BLaER1 (cell line): Measurements from ENCODE around the gene ZNF236.
A peak's percentile ranks its signal among the peaks of the same experiment; 100 is the strongest.
"Not testable (repeated sequence)": the region's sequence is repeated elsewhere in the genome, so short reads cannot be mapped to it uniquely, and the experiment has no call there.

ENCODE experiments used
- H3K27ac ChIP-seq: shearing (Covaris generic); formaldehyde crosslinking; 2 replicates; pipeline ENCODE4 v1.8.1; 2022
- H3K27me3 ChIP-seq: shearing (Covaris generic); formaldehyde crosslinking; 2 replicates; pipeline ENCODE4 v1.8.1; 2022
- H3K36me3 ChIP-seq: shearing (Covaris generic); formaldehyde crosslinking; 2 replicates; pipeline ENCODE4 v1.8.1; 2022
- H3K4me1 ChIP-seq: shearing (Covaris generic); formaldehyde crosslinking; 2 replicates; pipeline ENCODE4 v1.8.1; 2022
- H3K4me2 ChIP-seq: shearing (Covaris generic); formaldehyde crosslinking; 2 replicates; pipeline ENCODE4 v1.8.1; 2022
- H3K4me3 ChIP-seq: shearing (Covaris generic); formaldehyde crosslinking; 2 replicates; pipeline ENCODE4 v1.8.1; 2022
- H3K9ac ChIP-seq: shearing (Covaris generic); formaldehyde crosslinking; 2 replicates; pipeline ENCODE4 v1.8.1; 2022
- H3K9me3 ChIP-seq: shearing (Covaris generic); formaldehyde crosslinking; 2 replicates; pipeline ENCODE4 v1.8.1; 2022
- H4K20me1 ChIP-seq: shearing (Covaris generic); formaldehyde crosslinking; 2 replicates; pipeline ENCODE4 v1.8.1; 2022
- Cebpa-rat ChIP-seq: shearing (Covaris generic); IDR thresholded peaks from 2 replicates; pipeline ENCODE4 v1.8.1; 2022

The ZNF236 gene

DNA sequence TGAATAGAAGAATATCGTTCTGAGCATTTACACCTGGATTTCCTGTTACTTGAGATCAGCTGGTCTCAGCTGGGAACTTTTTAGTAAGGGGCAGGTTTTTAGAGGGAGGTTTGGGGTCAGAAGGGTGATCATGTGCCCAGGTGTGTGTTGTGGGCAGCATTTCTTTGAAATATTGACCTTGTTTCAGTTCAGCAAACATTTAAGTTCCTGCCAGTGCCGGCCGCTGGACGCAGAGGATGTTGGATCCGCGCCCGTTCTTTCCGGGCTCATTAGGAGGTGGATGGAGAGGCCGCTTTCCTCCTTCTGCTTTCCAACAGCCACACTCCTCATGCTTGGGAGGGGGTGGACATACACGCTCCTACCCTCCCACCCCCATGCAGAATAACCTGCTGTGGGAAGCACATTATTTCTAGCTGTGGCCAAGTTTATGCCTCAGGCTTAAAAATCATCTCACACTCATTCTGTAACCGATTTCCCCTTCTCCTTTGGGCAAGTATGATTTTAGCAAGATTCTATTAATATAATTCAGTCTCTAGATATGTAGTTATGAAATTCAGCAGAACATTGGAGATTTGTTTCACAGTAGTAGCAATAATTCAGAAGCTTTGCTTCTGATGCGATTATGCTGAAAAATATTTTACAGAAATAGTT lies 131.4 kb downstream of the ZNF236 start:
- Histone ChIP-seq H3K4me3 (no peak overlapping the region), H4K20me1 (no peaks in the 10 kb centered on the region), H3K36me3 (peaks cover 82% of the 10 kb centered on the region), H3K4me2 (no peak overlapping the region), H3K9me3 (no peaks in the 10 kb centered on the region), H3K9ac (no peak overlapping the region), H3K27ac (no peak overlapping the region), H3K27me3 (no peaks in the 10 kb centered on the region), H3K4me1 (peaks cover 4% of the 10 kb centered on the region; the same call in 1 of the 2 replicates)
- TF ChIP-seq Cebpa-rat: no peak

DNA sequence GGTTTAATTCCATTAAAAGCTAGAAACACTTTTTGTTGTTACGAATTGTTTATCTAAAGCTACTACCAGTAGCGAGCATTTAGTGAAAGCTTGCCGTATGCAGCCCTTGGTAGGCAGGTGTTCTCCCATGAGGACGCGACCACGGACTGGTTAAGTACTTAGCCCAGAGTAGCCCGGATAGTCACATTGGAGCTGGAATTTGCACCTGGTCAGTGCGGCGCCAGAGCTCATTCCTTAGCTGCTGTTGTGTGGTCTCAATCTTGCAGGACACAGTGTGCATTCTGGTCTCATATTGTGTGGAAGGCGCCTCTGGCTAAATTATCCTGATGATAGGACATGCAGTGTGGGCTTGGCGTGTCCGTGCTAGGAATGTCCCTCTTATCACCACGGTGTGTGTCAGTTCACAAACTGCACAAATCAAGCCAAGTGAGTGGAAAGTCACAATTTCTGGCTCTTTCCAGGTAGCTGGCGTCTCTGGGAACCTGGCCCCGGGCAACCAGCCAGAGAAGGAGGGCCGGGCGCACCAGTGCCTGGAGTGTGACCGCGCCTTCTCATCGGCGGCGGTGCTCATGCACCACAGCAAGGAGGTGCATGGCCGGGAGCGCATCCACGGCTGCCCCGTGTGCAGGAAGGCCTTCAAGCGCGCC lies 133.3 kb downstream of the ZNF236 start:
- Histone ChIP-seq H3K4me2 (no peak overlapping the region), H3K9me3 (no peaks in the 10 kb centered on the region), H3K4me1 (peaks cover 4% of the 10 kb centered on the region; the same call in 1 of the 2 replicates), H3K27ac (no peak overlapping the region), H3K4me3 (no peak overlapping the region), H4K20me1 (no peaks in the 10 kb centered on the region), H3K36me3 (peaks cover 84% of the 10 kb centered on the region), H3K9ac (no peak overlapping the region), H3K27me3 (no peaks in the 10 kb centered on the region)
- no peak for TF ChIP-seq Cebpa-rat

DNA sequence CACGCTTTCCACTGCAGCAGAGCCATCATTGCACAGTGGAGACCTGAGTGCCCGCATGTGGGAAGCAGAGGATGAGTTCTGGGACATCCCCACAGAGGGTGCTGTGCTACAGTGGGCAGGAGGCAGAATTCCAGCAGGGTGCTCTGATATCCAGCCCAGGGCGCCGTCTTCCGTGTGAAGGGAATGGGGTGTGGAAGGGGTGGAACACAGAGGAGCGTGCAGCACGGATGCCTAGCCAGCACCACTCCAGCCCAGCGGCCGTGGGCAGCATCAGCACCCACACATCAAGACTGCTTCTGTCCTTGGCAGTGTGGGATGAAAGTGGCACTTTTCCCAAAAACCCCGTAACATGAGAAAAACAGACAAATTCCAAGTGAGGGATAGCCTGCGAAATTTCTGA lies 134.3 kb downstream of the ZNF236 start:
- TF ChIP-seq Cebpa-rat: no peak
- H3K4me3 ChIP-seq: no peak overlapping the region
- H4K20me1 ChIP-seq: no peaks in the 10 kb centered on the region
- H3K9ac ChIP-seq: no peak overlapping the region
- no peak overlapping the region for H3K4me2 ChIP-seq
- H3K9me3 ChIP-seq: no peaks in the 10 kb centered on the region
- no peaks in the 10 kb centered on the region for H3K27me3 ChIP-seq
- H3K27ac ChIP-seq: no peak overlapping the region
- peaks cover 4% of the 10 kb centered on the region; the same call in 1 of the 2 replicates for H3K4me1 ChIP-seq
- peaks cover 84% of the 10 kb centered on the region for H3K36me3 ChIP-seq

DNA sequence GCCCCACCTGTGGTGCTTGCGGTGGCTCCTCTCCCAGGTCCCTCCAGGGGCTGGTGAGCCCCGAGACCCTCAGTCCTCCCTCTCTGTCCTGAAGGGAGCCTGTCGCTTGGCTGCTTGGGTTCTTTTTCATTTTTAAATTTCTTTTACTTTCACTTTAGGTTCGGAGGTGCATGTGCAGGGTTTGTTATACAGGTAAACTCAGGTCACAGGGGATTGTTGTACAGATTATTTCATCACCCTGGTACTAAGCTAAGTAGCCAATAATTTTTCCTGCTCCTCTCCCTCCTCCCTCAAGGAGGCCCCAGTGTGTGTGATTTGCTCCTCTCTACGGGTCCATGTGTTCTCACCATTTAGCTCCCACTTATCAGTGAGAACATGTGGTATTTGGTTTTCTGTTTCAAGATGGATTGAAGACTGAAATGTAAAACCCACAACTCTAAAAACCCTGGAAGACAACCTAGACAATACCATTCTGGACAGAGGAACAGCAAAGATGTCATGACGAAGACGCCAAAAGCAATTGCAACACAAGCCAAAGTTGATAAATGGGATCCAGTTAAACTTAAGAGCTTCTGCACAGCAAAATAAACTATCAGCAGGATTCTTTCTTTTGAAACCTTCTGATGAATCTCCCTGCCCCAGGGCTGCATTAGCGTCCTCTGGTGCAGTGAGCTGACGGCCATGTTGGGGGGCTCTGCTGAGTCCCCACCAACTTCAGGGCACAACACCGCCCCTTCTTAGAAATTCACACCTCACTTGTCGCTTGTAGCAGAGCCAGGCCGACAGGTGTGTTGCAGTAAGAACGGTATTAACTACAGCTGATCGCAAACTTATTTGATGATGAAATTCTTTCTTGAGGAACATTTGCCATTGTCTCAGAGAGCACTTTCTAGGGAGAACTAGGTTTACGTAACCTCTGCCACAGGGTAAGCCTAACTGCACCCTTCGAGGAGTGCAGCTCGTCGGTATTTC lies 135.3 kb downstream of the ZNF236 start:
- Histone ChIP-seq H3K27me3 (no peaks in the 10 kb centered on the region), H3K9ac (no peak overlapping the region), H3K4me2 (no peak overlapping the region), H3K9me3 (peaks cover 5% of the 10 kb centered on the region; the same call in 1 of the 2 replicates), H3K36me3 (peaks cover 86% of the 10 kb centered on the region), H3K4me1 (peaks cover 4% of the 10 kb centered on the region; the same call in 1 of the 2 replicates), H3K4me3 (no peak overlapping the region), H4K20me1 (no peaks in the 10 kb centered on the region), H3K27ac (no peak overlapping the region)
- TF ChIP-seq Cebpa-rat: no peak

DNA sequence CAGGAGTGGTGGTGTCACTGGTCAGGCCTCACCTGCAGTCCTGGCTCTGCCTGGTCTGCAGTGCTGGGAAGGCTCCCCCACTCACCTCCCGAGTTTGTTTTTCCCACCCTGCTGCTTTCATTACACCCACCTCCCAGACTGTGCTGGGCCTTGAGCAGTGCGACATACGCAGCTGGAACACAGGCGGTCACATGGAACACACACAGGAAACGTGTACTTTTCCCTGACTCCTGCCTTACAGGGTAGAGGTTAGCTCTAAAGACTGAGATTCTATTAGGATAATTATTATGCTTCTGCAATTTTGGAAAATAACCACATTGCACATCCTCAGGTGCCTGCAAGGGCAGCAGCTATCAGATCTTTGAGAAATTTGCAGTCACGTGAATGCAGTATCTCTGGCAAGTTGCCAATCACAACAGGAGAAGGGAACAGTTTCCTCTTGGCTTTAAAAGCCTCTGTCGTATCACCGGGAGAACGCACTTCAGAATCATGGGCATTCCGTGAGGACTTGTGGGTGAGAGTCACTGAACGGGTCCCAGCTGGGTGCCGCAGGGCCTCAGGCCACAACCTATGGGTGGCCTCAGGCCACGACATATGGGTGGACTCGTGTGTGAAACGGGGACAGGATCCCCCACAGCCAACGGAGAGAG lies 136.5 kb downstream of the ZNF236 start:
- Histone ChIP-seq H3K36me3 (peaks cover 81% of the 10 kb centered on the region), H4K20me1 (no peaks in the 10 kb centered on the region)

DNA sequence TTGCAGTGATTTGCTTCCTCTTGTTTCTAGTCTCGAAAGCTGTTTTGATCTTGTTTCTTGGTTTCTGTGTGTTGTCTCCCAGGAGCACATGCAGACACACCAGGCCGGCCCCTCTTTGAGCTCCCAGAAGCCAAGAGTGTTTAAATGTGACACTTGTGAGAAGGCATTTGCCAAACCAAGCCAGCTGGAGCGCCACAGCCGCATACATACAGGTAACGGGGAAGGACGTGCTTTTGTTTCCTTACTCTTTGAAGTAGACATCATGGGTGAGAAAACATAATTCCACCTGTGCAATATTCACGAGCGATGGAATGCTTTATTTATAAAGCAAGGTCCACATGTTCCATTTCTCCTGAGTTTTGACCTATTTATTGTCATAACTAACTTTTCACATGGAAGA lies 137.2 kb downstream of the ZNF236 start:
- Histone ChIP-seq H3K27ac (no peak overlapping the region), H3K4me3 (no peak overlapping the region), H3K27me3 (no peaks in the 10 kb centered on the region), H3K9me3 (peaks cover 9% of the 10 kb centered on the region; the same call in 1 of the 2 replicates), H3K36me3 (peaks cover 79% of the 10 kb centered on the region), H3K4me2 (no peak overlapping the region), H3K4me1 (peaks cover 17% of the 10 kb centered on the region), H4K20me1 (no peaks in the 10 kb centered on the region), H3K9ac (no peak overlapping the region)
- no peak for TF ChIP-seq Cebpa-rat

More for the DNA sequence above, 136.5 kb downstream of the ZNF236 start:
- TF ChIP-seq Cebpa-rat: no peak
- H3K4me3 ChIP-seq: no peak overlapping the region
- peaks cover 9% of the 10 kb centered on the region; the same call in 1 of the 2 replicates for H3K9me3 ChIP-seq
- H3K27ac ChIP-seq: no peak overlapping the region
- no peaks in the 10 kb centered on the region for H3K27me3 ChIP-seq
- no peak overlapping the region for H3K9ac ChIP-seq
- H3K4me1 ChIP-seq: peaks cover 9% of the 10 kb centered on the region
- H3K4me2 ChIP-seq: no peak overlapping the region

DNA sequence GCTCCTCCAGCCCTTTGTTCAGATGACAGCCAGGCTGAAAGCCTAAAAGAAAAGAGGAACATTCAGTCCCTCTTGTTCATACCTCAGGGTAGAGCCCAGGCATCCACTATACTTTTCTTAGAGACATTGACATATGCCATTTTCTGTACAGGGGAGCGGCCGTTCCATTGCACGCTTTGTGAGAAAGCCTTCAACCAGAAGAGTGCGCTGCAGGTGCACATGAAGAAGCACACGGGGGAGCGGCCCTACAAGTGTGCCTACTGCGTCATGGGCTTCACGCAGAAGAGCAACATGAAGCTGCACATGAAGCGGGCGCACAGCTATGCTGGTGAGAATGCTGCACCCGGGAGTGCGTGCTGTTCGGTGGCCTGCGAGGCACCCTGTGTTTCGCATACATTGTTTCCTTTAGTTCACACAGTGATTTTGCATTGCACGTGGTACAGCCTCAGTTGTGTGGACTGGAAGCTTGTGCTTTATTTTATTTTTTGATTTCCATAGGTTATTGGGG lies 138.2 kb downstream of the ZNF236 start:
- H4K20me1 ChIP-seq: no peaks in the 10 kb centered on the region
- no peak overlapping the region for H3K27ac ChIP-seq
- no peak overlapping the region for H3K9ac ChIP-seq
- peaks cover 79% of the 10 kb centered on the region for H3K36me3 ChIP-seq
- TF ChIP-seq Cebpa-rat: no peak
- no peaks in the 10 kb centered on the region for H3K27me3 ChIP-seq
- H3K4me1 ChIP-seq: peaks cover 22% of the 10 kb centered on the region
- H3K4me3 ChIP-seq: no peak overlapping the region
- H3K9me3 ChIP-seq: peaks cover 9% of the 10 kb centered on the region; the same call in 1 of the 2 replicates
- H3K4me2 ChIP-seq: no peak overlapping the region

DNA sequence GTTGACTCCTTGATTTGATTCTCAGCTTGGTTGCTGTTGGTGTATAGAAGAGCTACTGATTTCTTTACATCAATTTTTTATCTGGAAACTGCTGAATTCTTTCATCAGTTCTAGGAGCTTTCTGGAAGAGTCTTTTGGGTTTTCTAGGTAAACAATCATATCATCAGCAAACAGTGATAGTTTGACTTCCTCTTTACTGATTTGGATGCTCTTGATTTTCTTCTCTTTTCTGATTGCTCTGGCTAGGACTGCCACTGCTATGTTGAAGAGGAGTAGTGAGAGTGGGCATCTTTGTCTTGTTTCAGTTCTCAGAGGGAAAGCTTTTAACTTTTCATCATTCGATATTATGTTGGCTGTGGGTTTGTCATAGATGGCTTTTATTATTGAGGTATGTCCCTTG lies 140.5 kb downstream of the ZNF236 start:
- Histone ChIP-seq H3K27ac (no peak overlapping the region), H3K4me3 (no peak overlapping the region), H3K4me1 (peaks cover 31% of the 10 kb centered on the region), H3K9me3 (peaks cover 20% of the 10 kb centered on the region), H3K9ac (no peak overlapping the region), H3K4me2 (no peak overlapping the region), H3K27me3 (no peaks in the 10 kb centered on the region), H3K36me3 (peaks cover 71% of the 10 kb centered on the region), H4K20me1 (no peaks in the 10 kb centered on the region)
- TF ChIP-seq Cebpa-rat: no peak

DNA sequence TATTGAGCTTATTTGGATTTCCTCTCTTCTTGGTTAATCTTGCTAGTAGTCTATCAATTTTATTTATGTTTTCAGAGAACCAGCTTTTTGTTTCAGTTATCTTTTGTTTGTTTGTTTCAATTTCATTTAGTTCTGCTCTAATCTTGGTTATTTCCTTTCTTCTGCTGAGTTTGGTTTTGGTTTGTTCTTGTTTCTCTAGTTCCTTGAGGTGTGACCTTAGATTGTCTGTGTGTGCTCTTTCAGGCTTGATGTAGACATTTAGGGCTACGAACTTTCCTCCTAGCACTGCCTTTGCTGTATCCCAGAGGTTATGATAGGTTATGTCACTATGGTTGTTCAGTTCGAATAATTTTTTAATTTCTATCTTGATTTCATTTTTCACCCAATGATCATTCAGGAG lies 141.6 kb downstream of the ZNF236 start:
- peaks cover 71% of the 10 kb centered on the region for H3K36me3 ChIP-seq
- no peaks in the 10 kb centered on the region for H3K27me3 ChIP-seq
- TF ChIP-seq Cebpa-rat: no peak
- H3K4me2 ChIP-seq: peak overlapping the region; percentile 24; the same call in 1 of the 2 replicates
- H3K27ac ChIP-seq: no peak overlapping the region
- H3K4me1 ChIP-seq: peaks cover 31% of the 10 kb centered on the region
- H3K9ac ChIP-seq: no peak overlapping the region
- H4K20me1 ChIP-seq: no peaks in the 10 kb centered on the region
- no peak overlapping the region for H3K4me3 ChIP-seq
- H3K9me3 ChIP-seq: peaks cover 20% of the 10 kb centered on the region

DNA sequence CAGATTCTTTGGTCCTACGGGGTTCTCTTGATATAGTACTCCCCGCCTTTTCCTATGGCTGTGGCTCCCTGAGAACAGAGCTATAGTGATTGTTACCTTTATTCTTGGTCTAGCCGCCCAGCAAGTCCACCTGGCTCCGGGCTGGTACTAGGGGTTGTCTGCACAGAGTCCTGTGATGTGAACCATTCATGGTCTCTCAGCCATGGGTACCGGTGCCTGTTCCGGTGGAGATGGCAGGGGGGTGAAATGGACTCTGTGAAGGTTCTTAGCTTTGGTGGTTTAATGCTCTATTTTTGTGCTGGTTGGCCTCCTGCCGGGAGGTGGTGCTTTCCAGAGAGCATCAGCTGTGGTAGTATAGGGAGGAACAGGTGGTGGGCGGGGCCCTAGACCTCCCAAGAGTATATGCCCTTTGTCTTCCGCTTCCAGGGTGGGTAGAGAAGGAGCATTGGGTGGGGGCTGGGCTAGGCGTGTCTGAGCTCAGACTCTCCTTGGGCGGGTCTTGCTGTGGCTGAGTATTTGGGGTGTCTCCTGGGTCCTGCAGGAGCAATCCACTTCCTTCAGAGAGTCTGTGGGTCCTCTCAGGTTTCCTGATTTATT lies 143.3 kb downstream of the ZNF236 start:
- peaks cover 33% of the 10 kb centered on the region for H3K4me1 ChIP-seq
- H4K20me1 ChIP-seq, H3K4me3 ChIP-seq, H3K9ac ChIP-seq, H3K27me3 ChIP-seq: not testable (repeated sequence)
- peak overlapping the region; percentile 55 for H3K4me2 ChIP-seq
- H3K9me3 ChIP-seq: peaks cover 20% of the 10 kb centered on the region
- peak overlapping the region; percentile 51; the same call in 1 of the 2 replicates for H3K27ac ChIP-seq
- H3K36me3 ChIP-seq: peaks cover 56% of the 10 kb centered on the region

DNA sequence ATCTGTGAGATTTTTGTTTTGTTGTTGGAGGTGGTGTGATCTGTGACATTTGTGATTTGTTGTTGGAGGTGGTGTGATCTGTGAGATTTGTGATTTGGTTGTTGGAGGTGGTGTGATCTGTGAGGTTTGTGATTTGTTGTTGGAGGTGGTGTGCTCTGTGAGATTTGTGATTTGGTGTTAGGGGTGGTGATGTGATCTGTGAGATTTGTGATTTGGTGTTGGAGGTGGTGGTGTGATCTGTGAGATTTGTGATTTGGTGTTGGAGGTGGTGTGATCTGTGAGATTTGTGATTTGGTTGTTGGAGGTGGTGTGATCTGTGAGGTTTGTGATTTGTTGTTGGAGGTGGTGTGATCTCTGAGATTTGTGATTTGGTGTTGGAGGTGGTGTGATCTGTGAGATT lies 144.9 kb downstream of the ZNF236 start:
- H3K4me3 ChIP-seq, H3K27ac ChIP-seq, H4K20me1 ChIP-seq, H3K9ac ChIP-seq, H3K27me3 ChIP-seq, H3K4me2 ChIP-seq: not testable (repeated sequence)
- H3K9me3 ChIP-seq: peaks cover 15% of the 10 kb centered on the region
- peaks cover 38% of the 10 kb centered on the region for H3K4me1 ChIP-seq
- peaks cover 40% of the 10 kb centered on the region for H3K36me3 ChIP-seq
